HCT116 (cell line): ENCODE measurements around the gene SORCS2.

Source experiments
- CEBPB ChIP-seq: IDR thresholded peaks from 2 replicates; pipeline ENCODE4 v1.6.1; 2012; ENCODE audit warnings: low read depth
- EZH2 ChIP-seq: fragments of 200-600 bp; sonication (generic); IDR thresholded peaks from 2 replicates; pipeline ENCODE4 v1.6.1; 2017; ENCODE audit warnings: antibody characterized with exemption, mixed run types
- EZH2phosphoT487 ChIP-seq: fragments of 200-600 bp; IDR thresholded peaks from 2 replicates; pipeline ENCODE4 v1.6.1; 2018; ENCODE audit warnings: antibody characterized with exemption, borderline replicate concordance
- JUND ChIP-seq: IDR thresholded peaks from 2 replicates; pipeline ENCODE4 v1.6.1; 2012
- POLR2A ChIP-seq: IDR thresholded peaks from 2 replicates; pipeline ENCODE4 v1.7.0; 2011; ENCODE audit warnings: borderline replicate concordance; ENCODE audit not compliant: insufficient read depth, insufficient read length; ENCODE audit errors: extremely low read depth
- SRF ChIP-seq: IDR thresholded peaks from 2 replicates; pipeline ENCODE4 v1.6.1; 2012; ENCODE audit warnings: low read depth
- TCF7L2 ChIP-seq: IDR thresholded peaks from 2 replicates; pipeline ENCODE4 v1.7.0; 2011; ENCODE audit warnings: borderline replicate concordance, inconsistent platforms; ENCODE audit not compliant: insufficient read depth, insufficient read length; ENCODE audit errors: extremely low read depth
- TF ChIP-seq, protein P1 (sequence below), 3 experiments: fragments of 200-600 bp in 1 of 3; sonication (generic) in 1 of 3; IDR thresholded peaks in 2 of 3; conservative IDR thresholded peaks in 1 of 3; 2 replicates each; pipeline ENCODE4 v1.5.1; 2012 to 2017; ENCODE audit warnings: low read depth in 2 of 3, low read length in 2 of 3, antibody characterized with exemption in 1 of 3, borderline replicate concordance in 1 of 3, control low read depth in 1 of 3, mild to moderate bottlenecking in 1 of 3, mixed read lengths in 1 of 3, mixed run types in 1 of 3, moderate library complexity in 1 of 3; ENCODE audit not compliant: insufficient read depth in 1 of 3
- TF ChIP-seq, protein P2 (sequence below): IDR thresholded peaks from 2 replicates; pipeline ENCODE4 v1.6.1; 2012; ENCODE audit warnings: low read depth
- TF ChIP-seq, protein P3 (sequence below): IDR thresholded peaks from 2 replicates; pipeline ENCODE4 v1.6.1; 2012
- TF ChIP-seq, protein P4 (sequence below): IDR thresholded peaks from 2 replicates; pipeline ENCODE4 v1.6.1; 2011; ENCODE audit warnings: mild to moderate bottlenecking, low read length, moderate library complexity; ENCODE audit not compliant: insufficient replicate concordance; ENCODE audit errors: extremely low read depth

DNA sequence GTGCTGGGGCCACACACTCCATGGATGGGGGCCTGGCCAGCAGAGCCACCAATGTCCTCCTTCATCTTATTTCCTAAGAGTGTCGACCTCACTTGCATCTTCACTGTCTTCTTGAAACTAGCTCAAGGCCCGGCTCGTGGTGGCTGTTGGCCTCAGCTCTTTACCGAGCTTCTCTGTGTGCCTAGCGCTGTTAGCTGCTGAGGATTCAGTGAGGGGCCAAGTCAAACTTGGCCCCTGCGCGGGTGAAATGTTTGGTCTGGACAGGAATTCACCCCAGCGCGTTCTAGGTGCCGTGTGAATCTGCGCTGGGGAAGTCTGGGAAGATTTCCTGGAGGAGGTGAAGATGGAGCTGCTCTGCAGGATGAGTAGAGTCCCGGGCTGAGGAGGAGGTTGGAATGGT, 8.5 kb downstream of the SORCS2 start:
- TF ChIP-seq EZH2phosphoT487: no peak
- no peak for TF ChIP-seq POLR2A
- TF ChIP-seq, protein P1, sequence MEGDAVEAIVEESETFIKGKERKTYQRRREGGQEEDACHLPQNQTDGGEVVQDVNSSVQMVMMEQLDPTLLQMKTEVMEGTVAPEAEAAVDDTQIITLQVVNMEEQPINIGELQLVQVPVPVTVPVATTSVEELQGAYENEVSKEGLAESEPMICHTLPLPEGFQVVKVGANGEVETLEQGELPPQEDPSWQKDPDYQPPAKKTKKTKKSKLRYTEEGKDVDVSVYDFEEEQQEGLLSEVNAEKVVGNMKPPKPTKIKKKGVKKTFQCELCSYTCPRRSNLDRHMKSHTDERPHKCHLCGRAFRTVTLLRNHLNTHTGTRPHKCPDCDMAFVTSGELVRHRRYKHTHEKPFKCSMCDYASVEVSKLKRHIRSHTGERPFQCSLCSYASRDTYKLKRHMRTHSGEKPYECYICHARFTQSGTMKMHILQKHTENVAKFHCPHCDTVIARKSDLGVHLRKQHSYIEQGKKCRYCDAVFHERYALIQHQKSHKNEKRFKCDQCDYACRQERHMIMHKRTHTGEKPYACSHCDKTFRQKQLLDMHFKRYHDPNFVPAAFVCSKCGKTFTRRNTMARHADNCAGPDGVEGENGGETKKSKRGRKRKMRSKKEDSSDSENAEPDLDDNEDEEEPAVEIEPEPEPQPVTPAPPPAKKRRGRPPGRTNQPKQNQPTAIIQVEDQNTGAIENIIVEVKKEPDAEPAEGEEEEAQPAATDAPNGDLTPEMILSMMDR (IDR thresholded peaks at IDR 0.05 in 2 of 3, conservative IDR thresholded peaks at IDR 0.05 in 1 of 3; ENCODE audit: borderline replicate concordance in 1 of 3, insufficient read depth in 1 of 3, low read depth in 2 of 3, low read length in 2 of 3): no peak
- TF ChIP-seq, protein P2, sequence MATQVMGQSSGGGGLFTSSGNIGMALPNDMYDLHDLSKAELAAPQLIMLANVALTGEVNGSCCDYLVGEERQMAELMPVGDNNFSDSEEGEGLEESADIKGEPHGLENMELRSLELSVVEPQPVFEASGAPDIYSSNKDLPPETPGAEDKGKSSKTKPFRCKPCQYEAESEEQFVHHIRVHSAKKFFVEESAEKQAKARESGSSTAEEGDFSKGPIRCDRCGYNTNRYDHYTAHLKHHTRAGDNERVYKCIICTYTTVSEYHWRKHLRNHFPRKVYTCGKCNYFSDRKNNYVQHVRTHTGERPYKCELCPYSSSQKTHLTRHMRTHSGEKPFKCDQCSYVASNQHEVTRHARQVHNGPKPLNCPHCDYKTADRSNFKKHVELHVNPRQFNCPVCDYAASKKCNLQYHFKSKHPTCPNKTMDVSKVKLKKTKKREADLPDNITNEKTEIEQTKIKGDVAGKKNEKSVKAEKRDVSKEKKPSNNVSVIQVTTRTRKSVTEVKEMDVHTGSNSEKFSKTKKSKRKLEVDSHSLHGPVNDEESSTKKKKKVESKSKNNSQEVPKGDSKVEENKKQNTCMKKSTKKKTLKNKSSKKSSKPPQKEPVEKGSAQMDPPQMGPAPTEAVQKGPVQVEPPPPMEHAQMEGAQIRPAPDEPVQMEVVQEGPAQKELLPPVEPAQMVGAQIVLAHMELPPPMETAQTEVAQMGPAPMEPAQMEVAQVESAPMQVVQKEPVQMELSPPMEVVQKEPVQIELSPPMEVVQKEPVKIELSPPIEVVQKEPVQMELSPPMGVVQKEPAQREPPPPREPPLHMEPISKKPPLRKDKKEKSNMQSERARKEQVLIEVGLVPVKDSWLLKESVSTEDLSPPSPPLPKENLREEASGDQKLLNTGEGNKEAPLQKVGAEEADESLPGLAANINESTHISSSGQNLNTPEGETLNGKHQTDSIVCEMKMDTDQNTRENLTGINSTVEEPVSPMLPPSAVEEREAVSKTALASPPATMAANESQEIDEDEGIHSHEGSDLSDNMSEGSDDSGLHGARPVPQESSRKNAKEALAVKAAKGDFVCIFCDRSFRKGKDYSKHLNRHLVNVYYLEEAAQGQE: no peak
- TF ChIP-seq JUND: no peak
- TF ChIP-seq TCF7L2: no peak
- TF ChIP-seq, protein P3, sequence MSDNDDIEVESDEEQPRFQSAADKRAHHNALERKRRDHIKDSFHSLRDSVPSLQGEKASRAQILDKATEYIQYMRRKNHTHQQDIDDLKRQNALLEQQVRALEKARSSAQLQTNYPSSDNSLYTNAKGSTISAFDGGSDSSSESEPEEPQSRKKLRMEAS: no peak
- no peak for TF ChIP-seq EZH2
- TF ChIP-seq CEBPB: no peak
- TF ChIP-seq, protein P4, sequence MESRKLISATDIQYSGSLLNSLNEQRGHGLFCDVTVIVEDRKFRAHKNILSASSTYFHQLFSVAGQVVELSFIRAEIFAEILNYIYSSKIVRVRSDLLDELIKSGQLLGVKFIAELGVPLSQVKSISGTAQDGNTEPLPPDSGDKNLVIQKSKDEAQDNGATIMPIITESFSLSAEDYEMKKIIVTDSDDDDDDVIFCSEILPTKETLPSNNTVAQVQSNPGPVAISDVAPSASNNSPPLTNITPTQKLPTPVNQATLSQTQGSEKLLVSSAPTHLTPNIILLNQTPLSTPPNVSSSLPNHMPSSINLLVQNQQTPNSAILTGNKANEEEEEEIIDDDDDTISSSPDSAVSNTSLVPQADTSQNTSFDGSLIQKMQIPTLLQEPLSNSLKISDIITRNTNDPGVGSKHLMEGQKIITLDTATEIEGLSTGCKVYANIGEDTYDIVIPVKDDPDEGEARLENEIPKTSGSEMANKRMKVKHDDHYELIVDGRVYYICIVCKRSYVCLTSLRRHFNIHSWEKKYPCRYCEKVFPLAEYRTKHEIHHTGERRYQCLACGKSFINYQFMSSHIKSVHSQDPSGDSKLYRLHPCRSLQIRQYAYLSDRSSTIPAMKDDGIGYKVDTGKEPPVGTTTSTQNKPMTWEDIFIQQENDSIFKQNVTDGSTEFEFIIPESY: no peak
- no peak for TF ChIP-seq SRF
